HG02938 (cell line): ENCODE results near the gene DAZAP1.

Source experiments
- ATAC-seq: cut with Tn5 transposase; IDR thresholded peaks from one replicate; pipeline ENCODE4 v1.9.1; 2021; ENCODE audit warnings: mild to moderate bottlenecking, moderate library complexity; ENCODE audit not compliant: unreplicated experiment

Gene DAZAP1

DNA sequence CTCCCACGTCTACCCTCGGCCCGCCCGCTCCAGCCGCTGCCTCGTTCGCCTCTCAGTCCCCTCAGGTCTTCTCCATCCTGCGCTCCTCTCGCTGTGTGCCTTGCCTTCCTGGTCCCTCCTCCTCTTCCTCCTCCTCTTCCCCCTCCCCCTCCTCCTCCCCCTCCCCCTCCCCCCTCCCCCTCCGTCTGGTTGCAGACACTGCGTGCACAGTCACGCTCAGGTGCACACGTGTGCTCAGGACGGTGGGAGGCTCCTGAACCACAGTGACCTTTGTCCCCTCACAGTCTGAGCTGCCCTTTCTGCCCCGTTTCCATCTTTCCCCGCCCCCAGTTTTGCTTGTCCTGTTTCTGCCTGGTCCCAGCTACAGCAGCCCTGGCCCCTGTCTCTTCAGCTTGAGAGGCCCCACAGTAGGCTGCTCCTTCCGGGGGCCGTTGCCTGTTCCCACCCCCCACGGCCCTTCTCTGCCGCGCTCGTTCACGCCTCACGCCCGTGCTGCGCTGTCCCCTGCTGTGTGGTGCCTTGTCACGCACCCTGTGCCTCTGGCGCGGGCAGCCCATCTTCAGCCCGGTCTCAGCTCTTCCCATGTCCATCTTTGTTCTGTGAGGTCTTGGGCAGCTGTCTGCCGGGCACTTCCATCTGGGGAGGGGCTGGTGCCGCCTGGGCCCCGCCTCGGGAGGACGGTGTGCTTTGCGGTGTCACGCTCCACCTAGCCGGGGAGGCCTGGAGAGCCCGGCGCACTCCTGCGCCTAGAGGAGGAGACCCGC lies 17.0 kb downstream of the DAZAP1 start:
- ATAC-seq = no peak

- no peak for ATAC-seq
These were observed 17.9 kb downstream of the DAZAP1 start for GRCh38 chr19:1425102-1425837.

GRCh38 chr19:1425902-1426301 lies 18.5 kb downstream of the DAZAP1 start:
- ATAC-seq = no peak

DNA sequence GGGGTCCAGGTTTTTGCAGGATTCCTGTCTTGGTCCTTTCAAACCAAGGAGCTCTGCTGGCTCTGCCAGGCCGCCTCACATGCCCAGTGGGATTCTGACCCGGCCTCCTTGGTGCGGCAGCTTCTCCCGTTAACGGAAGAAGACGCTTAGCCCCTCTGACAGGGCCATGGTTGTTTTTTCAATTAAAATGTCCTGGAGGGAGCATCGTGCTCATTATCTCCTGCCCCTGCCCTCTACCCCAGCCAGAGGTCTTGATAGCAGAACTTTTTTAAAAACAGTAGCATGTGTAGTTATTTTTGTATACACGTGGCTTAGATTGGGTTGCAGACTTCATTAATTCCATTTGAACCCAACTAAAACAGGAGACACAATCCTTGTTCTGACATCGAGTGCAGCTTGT lies 19.4 kb downstream of the DAZAP1 start:
- no peak for ATAC-seq

DNA sequence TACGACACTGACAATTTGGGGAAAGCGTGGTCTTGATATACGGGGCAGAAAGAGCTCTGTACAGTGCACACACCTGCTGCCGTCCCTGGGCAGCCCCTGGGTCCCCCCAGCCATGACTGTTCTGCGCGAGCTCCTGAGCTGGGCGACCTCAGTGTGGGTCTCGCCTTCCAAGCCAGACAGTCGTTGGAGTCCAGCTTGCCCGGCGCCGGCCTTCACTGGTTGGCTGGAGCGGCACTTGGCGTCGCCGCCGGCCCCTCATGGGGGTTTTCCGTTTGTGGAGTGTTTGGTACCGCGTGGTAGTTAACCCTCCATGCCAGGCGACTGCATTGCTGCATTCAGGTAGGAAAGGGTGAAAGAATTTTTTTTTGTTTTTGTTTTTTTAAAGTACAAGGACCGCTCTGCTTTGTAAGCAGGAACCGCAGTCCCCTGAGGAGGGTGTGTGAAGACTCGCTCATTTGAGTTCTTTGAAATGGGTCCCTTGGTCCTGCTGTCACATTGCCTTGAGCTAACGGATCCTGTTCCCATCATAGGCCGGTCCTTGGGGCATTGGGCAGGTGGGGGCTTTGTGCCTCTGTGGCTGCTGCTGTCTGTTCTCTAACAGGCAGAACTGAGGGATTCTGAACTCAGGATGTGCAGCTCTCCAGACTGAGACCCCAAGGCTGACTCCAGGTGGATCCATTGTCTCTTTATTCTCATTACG lies 20.0 kb downstream of the DAZAP1 start:
- ATAC-seq = no peak

DNA sequence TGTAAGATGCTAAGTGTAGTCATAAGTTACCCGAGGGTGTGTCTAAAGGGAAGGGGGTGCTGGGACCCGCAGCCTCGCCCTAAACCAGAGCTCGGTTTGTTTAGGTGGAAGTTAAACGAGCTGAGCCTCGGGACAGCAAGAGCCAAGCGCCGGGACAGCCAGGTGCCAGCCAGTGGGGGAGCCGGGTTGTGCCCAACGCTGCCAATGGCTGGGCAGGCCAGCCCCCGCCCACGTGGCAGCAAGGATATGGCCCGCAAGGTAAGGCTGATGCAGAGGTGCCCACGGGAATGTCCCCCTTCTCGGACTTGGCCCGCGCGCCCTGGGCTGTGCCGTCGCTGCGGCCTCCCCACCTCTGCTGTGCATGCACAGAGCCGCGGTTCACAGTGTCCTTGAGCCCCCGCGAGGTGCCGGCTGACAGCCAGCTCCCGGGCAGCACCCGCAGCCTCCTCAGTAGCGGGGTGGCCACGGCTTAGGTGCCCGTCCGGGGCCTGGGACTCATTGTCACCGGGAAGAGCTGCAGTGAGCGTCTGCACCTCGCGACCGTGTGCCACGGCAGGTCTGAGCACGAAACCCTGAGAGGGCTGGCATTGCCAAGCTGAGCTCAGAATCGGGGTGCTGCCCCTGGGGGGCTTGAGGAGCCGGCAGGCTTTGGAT lies 21.5 kb downstream of the DAZAP1 start:
- ATAC-seq = no peak

- no peak for ATAC-seq
These were observed 22.4 kb downstream of the DAZAP1 start for GRCh38 chr19:1429750-1430149.

GRCh38 chr19:1430246-1430645 lies 22.9 kb downstream of the DAZAP1 start:
- ATAC-seq = no peak

DNA sequence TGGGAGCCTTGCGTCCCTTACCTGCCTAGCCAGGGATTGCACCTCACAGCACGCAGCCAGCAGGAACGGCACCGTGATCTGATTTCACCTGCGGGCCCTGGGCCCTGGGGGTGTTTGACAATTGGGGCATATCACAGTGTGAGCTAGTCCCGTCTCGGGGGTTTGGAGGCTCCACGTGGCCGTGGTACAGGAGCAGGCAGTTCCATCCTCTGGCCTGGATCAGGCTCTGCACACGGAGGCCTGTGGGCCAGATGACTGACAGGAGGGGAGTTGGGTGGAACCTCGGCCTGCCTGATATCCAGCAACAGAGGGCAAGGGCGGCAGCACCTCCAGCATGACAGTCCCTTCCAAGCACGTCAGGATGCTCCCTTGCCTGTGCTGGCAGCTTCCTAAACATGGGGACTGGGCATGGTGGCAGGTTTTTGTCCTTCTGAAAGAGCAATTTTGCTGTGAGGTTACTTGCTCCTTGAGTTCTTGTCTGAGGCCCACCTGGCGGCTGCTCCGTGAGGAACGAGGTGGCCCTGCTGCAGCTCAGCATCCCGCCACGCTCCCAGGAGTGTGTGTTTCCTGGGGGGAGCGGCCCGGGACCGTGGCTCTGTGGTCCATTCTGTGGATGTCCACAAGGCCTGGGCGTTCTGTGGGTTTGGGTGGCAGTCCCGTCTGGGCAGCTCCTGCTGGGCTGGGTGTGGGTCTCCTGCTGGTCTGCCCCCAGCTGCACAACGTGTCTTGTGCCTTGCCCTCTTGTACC lies 24.5 kb downstream of the DAZAP1 start:
- ATAC-seq = no peak

GRCh38 chr19:1432507-1432887 lies 25.1 kb downstream of the DAZAP1 start:
- ATAC-seq = no peak

DNA sequence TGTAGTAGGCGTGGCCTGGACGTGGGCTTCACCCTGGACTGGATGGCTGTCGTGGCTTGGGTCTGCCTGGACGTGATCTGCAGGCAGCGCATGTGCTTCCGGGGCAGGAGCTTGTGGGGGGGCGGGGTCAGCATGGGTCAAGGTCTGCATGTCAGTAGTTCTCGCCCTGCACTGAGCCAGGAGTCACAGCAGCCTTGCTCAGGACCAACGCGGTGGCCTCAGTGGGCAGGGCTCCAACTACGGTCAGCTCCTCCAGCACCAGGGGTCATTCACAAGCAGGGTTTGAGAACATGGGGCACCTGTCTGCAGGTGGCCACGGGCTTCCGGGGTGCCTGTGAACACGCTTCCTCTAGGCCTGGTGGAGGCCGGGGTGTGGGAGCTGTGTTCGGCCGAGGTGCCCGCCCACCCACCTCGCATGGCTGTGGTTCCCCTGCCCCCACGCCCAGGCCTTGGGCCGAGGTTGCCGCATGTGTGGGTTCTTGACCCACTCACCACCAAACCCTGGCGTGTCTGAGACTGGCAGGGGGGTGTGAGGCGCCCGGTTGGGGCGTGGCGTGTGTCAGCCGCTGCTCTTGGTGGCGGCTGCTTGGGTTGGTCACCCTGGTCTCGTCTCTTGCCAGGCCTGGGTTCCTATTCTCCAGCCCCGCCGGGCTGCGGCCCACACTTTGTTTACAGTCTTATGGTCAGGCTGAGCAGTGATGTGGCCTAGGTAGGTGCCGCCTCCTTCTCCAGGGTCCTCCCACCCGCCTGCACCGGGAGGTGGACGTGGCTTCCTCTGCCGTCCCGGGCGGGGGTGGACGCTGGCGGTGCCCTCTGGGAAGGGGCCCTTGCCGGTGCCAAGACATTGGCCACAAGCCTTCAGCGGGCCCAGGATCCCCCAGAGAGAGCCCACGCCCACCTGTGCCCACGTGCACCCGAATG lies 26.0 kb downstream of the DAZAP1 start:
- ATAC-seq = no peak

DNA sequence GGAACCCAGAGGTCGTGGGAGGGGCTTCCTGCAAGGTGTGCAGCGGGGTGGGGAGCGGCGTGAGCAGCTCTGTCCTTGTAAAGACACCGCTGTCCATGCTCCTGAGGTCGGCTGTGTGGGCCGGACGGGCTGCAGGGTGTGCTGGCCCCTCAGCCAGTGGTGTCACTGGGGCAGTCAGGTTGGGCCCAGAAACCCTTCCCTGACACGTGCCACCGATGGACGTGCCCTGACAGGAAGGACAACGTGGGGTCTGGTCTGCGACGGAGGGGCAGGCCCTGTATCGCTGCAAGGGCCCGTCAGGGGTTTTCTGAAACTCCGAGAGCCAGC lies 26.6 kb downstream of the DAZAP1 start:
- ATAC-seq = no peak

- ATAC-seq = no peak
These were observed 27.2 kb downstream of the DAZAP1 start for GRCh38 chr19:1434577-1435060.

- no peak for ATAC-seq
These were observed 28.1 kb downstream of the DAZAP1 start for GRCh38 chr19:1435378-1435989.

- no peak for ATAC-seq
These were observed 30.2 kb downstream of the DAZAP1 start for GRCh38 chr19:1437609-1438008.

DNA sequence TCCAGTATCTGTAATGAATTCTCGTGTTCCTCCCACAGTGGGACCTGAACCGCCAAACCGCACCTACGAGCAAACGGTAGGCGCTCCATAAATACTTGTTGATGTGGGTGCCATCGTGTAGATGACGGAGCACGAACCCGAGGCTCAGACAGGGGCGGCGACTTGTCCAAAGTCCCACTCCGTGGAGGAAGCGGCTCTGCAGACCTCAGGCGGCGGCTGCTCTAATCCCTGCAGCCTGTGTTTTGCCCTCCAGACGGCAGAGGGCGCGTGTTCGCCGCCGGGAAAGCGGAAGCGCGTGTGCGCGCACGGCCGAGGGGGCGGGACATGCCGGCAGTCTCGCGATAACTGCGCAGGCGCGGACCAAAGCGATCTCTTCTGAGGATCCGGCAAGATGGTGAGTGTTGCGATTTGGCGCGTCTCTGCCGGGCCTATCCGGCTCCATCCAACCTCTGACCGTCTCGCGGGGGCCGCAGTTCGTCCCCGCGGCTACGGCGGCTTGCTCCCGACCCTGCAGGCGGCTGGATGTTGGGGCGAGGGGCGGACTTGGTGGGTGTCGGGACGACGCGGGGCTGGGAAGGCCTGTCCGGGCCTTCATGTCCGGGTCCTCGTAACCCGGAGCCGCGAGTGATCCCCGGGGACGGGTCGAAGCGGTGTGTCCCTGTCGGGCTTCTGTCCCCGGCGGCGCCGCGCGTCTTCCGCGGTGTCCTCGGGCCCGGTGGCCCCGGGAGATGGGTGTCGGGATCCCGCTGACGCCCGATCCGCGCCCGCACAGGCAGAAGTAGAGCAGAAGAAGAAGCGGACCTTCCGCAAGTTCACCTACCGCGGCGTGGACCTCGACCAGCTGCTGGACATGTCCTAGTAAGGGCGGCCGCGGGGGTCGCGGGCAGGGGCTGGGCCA lies 30.9 kb downstream of the DAZAP1 start, which contains the start of gene RPS15:
Gene RPS15, plus strand, starts transcription at position 362 of the 898 bp plus-strand sequence. Its CDS starts 30 bp downstream, at position 392.
- peak; percentile 70 for ATAC-seq

GRCh38 chr19:1438933-1439354 lies 31.6 kb downstream of the DAZAP1 start:
- ATAC-seq = no peak
